CD4-positive, alpha-beta T cell treated with Interferon alpha-2 for 1 hour (primary cell): Measurements from ENCODE around the gene SLC4A8.
A peak's percentile ranks its signal among the peaks of the same experiment; 100 is the strongest.

ENCODE experiments used
- DNase-seq, 2 donors: peaks; one replicate each; pipeline ENCODE4 v3.0.0-alpha.2; 2020 to 2022

SLC4A8 gene

DNA sequence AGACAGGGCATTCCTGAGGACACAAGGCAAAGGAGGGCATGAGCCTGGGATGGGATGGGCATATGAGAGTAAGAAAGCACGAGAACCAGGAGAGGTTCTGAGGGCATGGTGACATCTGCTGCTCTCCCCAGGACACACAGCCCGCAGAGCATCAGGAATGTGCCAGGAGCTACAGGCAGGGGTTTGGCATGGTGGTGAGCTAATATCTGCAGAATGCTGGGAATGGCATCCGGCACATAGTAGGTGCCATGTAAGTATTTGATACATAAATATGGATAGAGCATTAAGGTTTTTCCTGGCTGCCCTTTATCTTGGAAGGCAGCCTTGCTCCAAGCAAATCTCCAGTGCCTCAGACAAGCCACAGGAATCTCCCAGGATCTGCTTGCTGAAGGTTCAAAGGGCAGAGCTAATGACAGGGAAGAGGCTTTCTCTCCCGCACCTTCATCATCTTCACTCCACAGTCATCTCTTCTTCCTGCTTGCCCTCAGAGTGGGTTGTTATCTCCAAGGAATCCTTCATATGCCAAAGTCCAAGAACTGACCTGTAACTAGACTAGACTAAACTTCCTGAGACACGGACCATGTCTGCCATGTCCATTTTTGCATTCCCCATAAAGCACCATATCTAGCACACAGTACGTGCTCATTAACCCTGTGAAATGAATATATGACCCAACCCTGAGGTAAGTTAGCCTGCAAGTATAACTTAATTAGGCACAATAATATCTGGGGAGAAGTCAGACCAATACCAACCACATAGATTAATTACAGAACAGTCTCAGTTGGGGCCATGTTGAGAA, 104.4 kb downstream of the SLC4A8 start:
- no peak for DNase-seq

DNA sequence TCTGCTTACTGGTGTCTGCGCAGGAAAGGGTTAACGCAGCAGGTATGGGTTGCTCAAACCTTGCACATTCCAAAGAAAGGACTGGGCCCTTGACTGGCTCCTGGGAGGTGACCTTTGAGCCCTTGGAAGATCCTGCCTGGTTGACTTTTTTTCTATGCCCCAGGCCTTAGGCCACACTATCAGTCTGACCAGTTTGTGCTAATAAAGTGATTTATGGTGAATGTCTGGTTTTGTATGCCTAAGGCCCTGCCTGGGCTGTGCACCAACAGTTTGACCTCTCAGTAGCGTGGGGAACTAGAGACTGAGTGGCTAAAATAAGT, 105.0 kb downstream of the SLC4A8 start:
- DNase-seq = no peak

DNA sequence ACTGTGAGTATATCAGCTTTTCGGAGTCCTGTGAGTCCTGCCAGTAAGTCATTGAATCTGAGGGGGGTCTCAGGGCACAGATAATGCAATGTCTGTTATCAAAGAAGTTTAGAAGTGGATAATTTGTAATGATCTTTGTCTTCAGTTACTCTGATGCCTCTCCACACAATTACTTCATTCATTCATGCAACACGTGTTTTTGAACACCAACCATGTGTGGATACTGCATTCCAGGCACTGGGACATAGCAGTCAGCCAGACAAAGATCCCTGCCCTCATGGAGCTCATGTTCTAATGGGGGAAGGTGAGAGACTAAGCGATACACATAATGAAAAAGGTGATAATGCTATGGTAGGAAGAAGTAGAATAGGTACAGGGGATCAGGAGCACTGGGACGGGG, 105.6 kb downstream of the SLC4A8 start:
- no peak for DNase-seq

DNA sequence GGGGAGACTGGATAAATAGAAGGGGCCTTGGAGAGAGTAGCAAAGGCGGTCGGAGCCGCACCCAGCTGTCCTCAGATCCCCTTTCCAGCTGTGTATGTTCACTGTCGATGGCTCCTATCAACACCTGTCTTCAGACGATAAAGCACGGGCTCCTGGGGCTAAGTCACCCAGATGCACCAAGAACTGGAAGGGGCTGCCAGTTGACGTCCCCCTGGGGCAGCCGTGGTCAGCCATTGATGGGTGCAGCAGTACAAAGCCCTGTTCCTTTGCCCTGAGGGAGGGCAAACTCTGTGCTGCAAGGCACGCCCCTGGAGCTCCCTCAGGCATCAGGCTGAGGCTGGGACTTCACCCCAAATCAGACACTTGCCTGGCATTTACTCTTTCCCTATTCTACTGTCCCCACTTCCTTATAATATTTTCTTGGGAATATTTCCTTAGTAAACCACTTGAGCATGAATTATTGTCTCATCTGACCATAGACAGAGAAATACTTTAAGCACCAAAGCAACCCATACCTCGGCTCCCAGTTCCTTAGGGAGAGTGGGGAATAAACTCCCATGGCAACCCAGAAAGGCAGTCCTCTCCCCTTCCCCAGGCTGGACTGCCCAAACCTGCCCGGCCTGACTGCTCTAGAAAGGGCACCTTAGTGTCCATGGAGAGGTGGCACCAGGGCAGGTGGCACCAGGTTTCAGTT, 106.8 kb downstream of the SLC4A8 start:
- no peak for DNase-seq

DNA sequence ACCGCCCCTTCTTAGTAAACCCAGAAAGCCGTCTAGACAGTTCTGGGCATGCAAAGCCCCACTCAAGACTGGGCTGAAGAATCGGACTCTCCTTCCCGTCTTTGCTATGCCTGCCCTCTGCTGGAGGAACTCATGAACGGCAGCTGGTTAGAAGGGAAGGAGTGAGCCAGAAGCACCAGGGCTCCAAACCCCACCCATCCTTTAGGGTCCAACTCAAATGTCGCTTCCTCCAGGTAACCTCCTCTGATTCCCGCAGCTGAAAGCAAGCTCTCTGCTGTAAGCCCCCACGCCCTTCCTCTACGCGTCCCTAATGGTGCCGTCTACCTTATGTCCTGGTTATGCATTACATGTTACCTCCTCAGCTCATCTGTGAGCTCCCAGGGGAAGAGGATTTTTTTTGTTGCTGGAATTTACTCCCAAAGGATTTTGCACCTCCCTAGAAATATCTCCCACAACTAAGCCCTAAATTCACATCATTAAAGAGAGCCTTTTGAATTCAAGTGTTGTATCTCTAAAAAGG, 107.4 kb downstream of the SLC4A8 start:
- peak; percentile 72 to 81 for DNase-seq

DNA sequence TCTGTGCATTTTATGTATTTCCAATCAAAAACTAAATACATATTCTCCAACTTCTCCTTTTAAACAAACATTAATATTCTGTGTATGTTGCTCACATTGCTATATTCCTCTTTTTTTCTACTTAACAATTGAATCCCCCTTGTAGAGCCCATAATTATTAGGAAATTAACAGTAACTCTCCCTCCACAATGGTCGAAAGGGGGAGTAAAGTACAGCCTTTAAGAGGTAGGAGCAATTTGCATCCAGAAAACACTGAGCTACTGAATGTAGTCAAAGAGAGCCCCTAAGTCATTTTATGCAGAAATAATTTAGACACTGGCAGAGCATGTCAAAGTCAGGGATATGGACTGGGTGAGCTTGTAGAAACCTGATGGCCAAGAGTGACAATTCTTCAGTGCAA, 109.2 kb downstream of the SLC4A8 start:
- DNase-seq = no peak

DNA sequence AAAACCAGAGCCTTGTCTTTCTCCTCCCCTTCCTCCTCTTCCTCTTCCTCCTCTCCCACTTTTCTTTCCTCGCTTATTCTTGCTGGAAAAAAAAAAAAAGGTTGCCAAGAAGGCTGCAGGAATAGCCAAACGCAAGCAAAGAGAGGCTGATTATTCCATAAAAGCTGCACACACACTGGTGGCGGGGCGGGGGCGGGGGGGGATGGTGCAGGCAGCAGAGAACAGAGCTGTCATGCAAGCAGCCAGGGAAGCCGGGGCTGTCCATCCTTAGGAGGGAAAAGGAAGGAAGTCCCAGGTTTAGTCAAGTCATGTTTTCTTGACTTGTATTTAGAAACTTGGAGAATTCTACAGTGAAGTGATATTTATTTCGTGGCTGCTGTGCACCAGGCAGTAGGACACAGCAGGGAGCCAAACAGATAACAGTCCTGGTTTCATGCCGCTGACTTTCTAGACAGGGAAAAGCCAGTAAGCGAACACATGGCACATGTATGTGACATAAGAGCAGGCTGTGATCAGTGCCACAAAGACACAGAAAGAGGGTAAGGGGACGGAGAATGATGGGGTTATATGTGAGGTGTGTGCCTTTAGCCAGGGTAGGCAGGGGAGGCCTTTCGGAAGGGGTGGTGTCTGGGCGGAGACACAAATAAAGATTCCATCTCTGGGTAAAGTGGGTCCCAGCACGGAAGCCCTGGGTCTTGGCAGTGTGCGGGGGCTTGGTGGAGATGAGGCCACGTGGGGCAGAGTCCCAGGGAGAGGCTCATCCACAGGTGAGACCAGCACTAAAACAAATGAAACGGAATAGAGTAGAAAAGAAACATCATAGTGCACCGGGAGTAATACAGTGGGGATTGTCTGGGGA, 109.8 kb downstream of the SLC4A8 start:
- no peak for DNase-seq

DNA sequence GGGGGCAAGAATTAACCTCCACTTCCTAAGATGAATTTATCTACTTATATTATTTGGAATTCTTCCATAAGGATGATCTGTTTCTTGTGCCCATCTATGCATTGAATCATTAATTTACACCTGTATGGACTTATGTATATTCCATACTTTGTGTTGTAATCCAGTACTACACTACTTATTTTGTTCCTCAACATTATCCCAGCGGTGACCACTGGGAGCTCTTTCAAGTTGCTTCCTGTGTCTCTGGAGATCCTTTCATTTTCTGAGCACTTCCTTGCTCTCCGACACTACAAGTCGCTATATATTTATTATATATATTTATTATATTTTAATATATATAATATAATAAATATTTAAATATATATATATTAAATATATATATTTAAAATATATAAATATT, 111.5 kb downstream of the SLC4A8 start:
- DNase-seq = no peak

DNA sequence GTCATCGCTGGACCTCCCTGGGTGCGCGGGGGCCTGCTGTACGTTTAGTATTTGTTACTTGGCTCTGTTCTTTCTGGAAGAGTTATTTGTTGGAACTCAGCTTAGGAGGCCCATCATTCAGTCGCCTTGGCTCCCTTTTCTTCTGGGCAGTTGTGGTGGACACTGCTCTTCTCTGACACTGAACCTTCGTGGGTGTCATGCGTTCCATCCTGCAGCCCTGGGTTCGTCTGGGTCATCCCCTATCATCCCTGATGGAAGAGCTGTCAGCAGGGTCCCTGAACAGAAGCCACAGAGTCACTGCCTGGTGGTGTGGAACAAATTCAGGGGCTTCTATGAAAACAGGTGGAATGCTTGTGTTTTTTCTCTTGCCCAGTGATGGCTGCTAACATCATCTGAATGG, 113.5 kb downstream of the SLC4A8 start:
- DNase-seq = no peak

DNA sequence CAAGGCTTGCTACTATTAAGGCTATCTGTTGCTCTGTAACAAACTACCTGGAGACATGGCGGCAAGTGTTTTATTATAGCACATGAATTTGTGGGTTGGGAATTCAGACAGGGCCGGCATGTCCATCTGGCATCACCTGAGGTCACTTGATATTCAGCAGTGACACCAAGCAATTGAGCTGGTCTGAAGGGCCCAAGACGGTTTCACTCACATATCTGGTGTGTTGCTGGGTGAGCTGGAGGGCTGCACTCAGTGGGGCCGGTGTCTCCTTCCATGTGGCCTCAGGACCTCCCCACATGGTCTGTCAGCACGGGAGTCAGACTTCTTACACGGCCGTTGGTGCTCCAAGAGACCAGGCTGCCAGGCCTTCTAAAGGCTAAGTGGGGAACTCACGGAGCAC, 114.0 kb downstream of the SLC4A8 start:
- no peak for DNase-seq

DNA sequence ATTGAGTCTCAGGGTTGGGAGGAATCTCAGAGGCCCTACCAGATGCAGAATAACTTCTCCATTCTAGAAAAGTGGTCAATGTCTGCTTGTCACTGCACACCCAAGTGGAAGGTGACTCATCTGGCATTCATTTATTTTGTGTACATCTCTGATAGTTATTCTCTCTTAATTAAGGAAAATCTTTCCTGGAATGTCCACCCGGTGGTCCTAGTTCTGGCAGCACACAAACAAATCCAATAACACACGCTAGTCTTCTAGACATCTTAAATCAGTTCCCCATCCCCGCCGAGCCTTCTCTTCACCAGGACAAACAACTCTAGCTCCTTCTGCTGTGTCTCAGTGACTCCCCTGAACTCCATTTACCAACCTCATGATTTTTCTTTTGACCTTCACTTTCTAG, 116.4 kb downstream of the SLC4A8 start:
- no peak for DNase-seq

DNA sequence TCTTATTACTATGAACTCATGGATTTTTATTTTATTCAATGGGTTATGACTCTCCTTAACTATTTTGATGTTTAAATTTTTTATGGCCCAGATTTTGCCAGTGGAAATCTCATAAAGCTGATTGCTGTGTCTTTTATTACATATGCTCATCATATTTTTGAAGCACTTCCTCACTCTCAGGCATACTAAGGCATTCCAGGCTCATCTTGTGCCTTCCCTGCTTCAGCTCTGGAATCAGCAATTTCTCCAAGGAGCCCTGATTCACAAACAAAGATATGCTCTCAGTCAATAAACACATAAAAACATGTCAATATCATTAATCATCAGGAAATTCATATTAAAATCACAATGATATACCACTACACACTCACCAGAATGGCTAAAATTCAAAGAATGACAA, 121.5 kb downstream of the SLC4A8 start:
- DNase-seq = no peak

DNA sequence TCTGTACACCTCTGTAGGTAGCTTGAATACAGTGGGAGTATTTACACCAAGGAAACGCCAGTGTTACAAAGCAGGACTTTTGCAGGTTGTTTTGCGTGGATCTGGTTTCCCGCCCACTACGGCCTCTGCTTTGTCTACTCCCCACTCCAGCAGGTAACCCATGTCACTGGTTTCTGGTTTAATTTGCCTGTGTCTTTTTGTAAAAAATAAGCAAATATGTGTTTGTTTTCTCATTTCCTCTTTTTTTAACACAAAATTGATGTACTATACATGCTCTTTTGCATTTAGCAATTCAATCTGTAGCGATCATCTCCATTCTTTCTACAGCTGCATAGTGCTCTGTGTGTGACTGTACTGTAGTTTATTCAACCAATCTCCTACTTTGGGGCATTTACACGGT, 123.0 kb downstream of the SLC4A8 start:
- no peak for DNase-seq

DNA sequence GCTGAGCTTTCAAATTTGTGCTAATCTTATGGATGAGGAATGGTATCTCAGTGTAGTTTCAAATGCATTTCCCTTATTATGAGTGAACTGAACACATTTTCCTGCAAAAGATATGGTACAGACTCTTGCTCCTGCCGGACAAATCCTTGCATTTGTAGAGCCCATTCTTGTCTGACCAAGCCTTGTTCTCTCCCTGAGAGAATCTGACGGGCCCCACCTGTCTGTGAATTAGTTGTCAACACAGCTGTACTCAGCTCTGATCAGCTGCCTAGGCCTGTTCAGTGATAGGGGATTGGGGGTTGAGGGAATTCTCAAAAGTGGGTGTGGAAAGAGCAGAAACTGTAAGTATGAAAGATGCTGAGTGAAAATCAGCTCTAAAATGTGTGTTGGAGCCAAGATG, 123.6 kb downstream of the SLC4A8 start:
- no peak for DNase-seq

DNA sequence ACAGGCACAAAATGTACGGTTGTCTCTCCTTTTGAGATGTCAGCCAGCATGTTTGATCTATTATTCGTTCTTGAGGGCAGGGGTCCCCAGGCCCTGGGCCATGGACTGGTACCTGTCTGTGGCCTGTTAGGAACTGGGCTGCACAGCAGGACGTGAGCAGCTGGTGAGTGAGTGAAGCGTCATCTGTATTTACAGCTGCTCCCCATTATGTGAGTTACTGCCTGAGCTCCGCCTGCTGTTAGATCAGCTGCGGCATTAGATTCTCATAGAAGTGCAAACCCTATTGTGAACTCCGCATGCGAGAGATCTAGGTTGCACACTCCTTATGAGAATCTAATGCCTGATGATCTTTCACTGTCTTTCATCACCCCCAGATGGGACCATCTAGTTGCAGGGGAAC, 125.0 kb downstream of the SLC4A8 start:
- DNase-seq = no peak
